Activated naive CD4-positive, alpha-beta T cell treated with anti-CD3 and anti-CD28 coated beads, Interleukin-2, amount 50 U/mL, for 24 hours (primary cell): ENCODE measurements around the gene MYEOV.

Source experiments
- H3K27ac Mint-ChIP-seq: one replicate; pipeline ENCODE4 v1.8.0; 2021; ENCODE audit warnings: mild to moderate bottlenecking, mixed read lengths
- H3K27me3 Mint-ChIP-seq: one replicate; pipeline ENCODE4 v1.8.0; 2021; ENCODE audit warnings: mixed read lengths
- H3K36me3 Mint-ChIP-seq: one replicate; pipeline ENCODE4 v1.8.0; 2021; ENCODE audit warnings: mixed read lengths
- H3K4me1 Mint-ChIP-seq: one replicate; pipeline ENCODE4 v1.8.0; 2021; ENCODE audit warnings: mixed read lengths
- H3K4me3 Mint-ChIP-seq: one replicate; pipeline ENCODE4 v1.8.0; 2021; ENCODE audit warnings: mild to moderate bottlenecking, mixed read lengths
- H3K9me3 Mint-ChIP-seq: one replicate; pipeline ENCODE4 v1.8.0; 2021; ENCODE audit warnings: mixed read lengths

Gene MYEOV

GRCh38 chr11:69328231-69328630 is 34.3 kb downstream of the MYEOV start:
- H3K36me3 Mint-ChIP-seq = no peaks in the 10 kb centered on the region
- no peaks in the 10 kb centered on the region for H3K9me3 Mint-ChIP-seq
- H3K4me3 Mint-ChIP-seq = no peak overlapping the region
- H3K27me3 Mint-ChIP-seq = no peaks in the 10 kb centered on the region
- no peaks in the 10 kb centered on the region for H3K4me1 Mint-ChIP-seq
- no peak overlapping the region for H3K27ac Mint-ChIP-seq

- H3K4me1 Mint-ChIP-seq = no peaks in the 10 kb centered on the region
Measured at GRCh38 chr11:69329581-69329980, 35.6 kb downstream of the MYEOV start.

GRCh38 chr11:69330330-69330729 is 36.4 kb downstream of the MYEOV start:
- Mint-ChIP-seq H3K36me3 (no peaks in the 10 kb centered on the region), H3K4me3 (no peak overlapping the region), H3K4me1 (no peaks in the 10 kb centered on the region), H3K27me3 (no peaks in the 10 kb centered on the region), H3K27ac (no peak overlapping the region), H3K9me3 (no peaks in the 10 kb centered on the region)

More at GRCh38 chr11:69329581-69329980, 35.6 kb downstream of the MYEOV start:
- no peak overlapping the region for H3K4me3 Mint-ChIP-seq
- no peaks in the 10 kb centered on the region for H3K27me3 Mint-ChIP-seq
- H3K36me3 Mint-ChIP-seq = no peaks in the 10 kb centered on the region
- H3K9me3 Mint-ChIP-seq = no peaks in the 10 kb centered on the region
- H3K27ac Mint-ChIP-seq = no peak overlapping the region

GRCh38 chr11:69333149-69333710 is 39.3 kb downstream of the MYEOV start:
- H3K27ac Mint-ChIP-seq = no peak overlapping the region
- H3K36me3 Mint-ChIP-seq = no peaks in the 10 kb centered on the region
- no peak overlapping the region for H3K4me3 Mint-ChIP-seq
- no peaks in the 10 kb centered on the region for H3K27me3 Mint-ChIP-seq
- H3K9me3 Mint-ChIP-seq = no peaks in the 10 kb centered on the region
- peaks cover 22% of the 10 kb centered on the region for H3K4me1 Mint-ChIP-seq

- Mint-ChIP-seq H3K4me3 (no peak overlapping the region), H3K27me3 (no peaks in the 10 kb centered on the region), H3K27ac (no peak overlapping the region), H3K4me1 (peaks cover 27% of the 10 kb centered on the region), H3K9me3 (no peaks in the 10 kb centered on the region), H3K36me3 (no peaks in the 10 kb centered on the region)
Measured at GRCh38 chr11:69333879-69334278, 39.9 kb downstream of the MYEOV start.

- Mint-ChIP-seq H3K4me1 (peaks cover 40% of the 10 kb centered on the region), H3K4me3 (no peak overlapping the region), H3K9me3 (no peaks in the 10 kb centered on the region), H3K27ac (peak overlapping the region; percentile 86), H3K27me3 (no peaks in the 10 kb centered on the region), H3K36me3 (peaks cover 4% of the 10 kb centered on the region)
Measured at GRCh38 chr11:69335007-69335780, 41.2 kb downstream of the MYEOV start.

GRCh38 chr11:69335781-69336405 is 41.9 kb downstream of the MYEOV start:
- no peaks in the 10 kb centered on the region for H3K9me3 Mint-ChIP-seq
- peaks cover 4% of the 10 kb centered on the region for H3K36me3 Mint-ChIP-seq
- peaks cover 43% of the 10 kb centered on the region for H3K4me1 Mint-ChIP-seq
- H3K27ac Mint-ChIP-seq = no peak overlapping the region
- H3K4me3 Mint-ChIP-seq = no peak overlapping the region
- no peaks in the 10 kb centered on the region for H3K27me3 Mint-ChIP-seq

- Mint-ChIP-seq H3K36me3 (peaks cover 4% of the 10 kb centered on the region), H3K4me3 (peak overlapping the region; percentile 60), H3K27ac (peak overlapping the region; percentile 94), H3K9me3 (no peaks in the 10 kb centered on the region), H3K27me3 (no peaks in the 10 kb centered on the region), H3K4me1 (peaks cover 43% of the 10 kb centered on the region)
Measured at GRCh38 chr11:69337211-69337721, 43.3 kb downstream of the MYEOV start.

- Mint-ChIP-seq H3K4me1 (peaks cover 43% of the 10 kb centered on the region), H3K4me3 (peak overlapping the region; percentile 71), H3K27ac (peak overlapping the region; percentile 77), H3K36me3 (peaks cover 4% of the 10 kb centered on the region), H3K9me3 (no peaks in the 10 kb centered on the region), H3K27me3 (no peaks in the 10 kb centered on the region)
Measured at GRCh38 chr11:69339041-69339733, 45.2 kb downstream of the MYEOV start.

GRCh38 chr11:69339983-69340565 is 46.1 kb downstream of the MYEOV start:
- Mint-ChIP-seq H3K4me1 (peaks cover 43% of the 10 kb centered on the region), H3K4me3 (peak overlapping the region; percentile 54), H3K27ac (peak overlapping the region; percentile 89), H3K36me3 (peaks cover 4% of the 10 kb centered on the region), H3K27me3 (no peaks in the 10 kb centered on the region), H3K9me3 (no peaks in the 10 kb centered on the region)

- peaks cover 24% of the 10 kb centered on the region for H3K4me1 Mint-ChIP-seq
- no peak overlapping the region for H3K27ac Mint-ChIP-seq
- H3K9me3 Mint-ChIP-seq = no peaks in the 10 kb centered on the region
- no peak overlapping the region for H3K4me3 Mint-ChIP-seq
- peaks cover 4% of the 10 kb centered on the region for H3K36me3 Mint-ChIP-seq
- H3K27me3 Mint-ChIP-seq = no peaks in the 10 kb centered on the region
Measured at GRCh38 chr11:69342588-69343330, 48.8 kb downstream of the MYEOV start.

GRCh38 chr11:69343401-69344321 is 49.7 kb downstream of the MYEOV start:
- Mint-ChIP-seq H3K4me1 (peaks cover 19% of the 10 kb centered on the region), H3K36me3 (peaks cover 4% of the 10 kb centered on the region), H3K4me3 (no peak overlapping the region), H3K27ac (no peak overlapping the region), H3K9me3 (no peaks in the 10 kb centered on the region), H3K27me3 (no peaks in the 10 kb centered on the region)

GRCh38 chr11:69344570-69345145 is 50.7 kb downstream of the MYEOV start:
- Mint-ChIP-seq H3K27me3 (no peaks in the 10 kb centered on the region), H3K36me3 (peaks cover 5% of the 10 kb centered on the region), H3K27ac (no peak overlapping the region), H3K9me3 (no peaks in the 10 kb centered on the region), H3K4me3 (no peak overlapping the region), H3K4me1 (peaks cover 9% of the 10 kb centered on the region)
